NT2/D1 (cell line): Measurements from ENCODE around the gene QSOX2.
A peak's percentile ranks its signal among the peaks of the same experiment; 100 is the strongest.

Source experiments
- DNase-seq: peaks from one replicate; pipeline ENCODE4 v3.0.0-alpha.2; 2011; ENCODE audit warnings: low read depth, low spot score
- H3K27me3 ChIP-seq: 2 replicates; pipeline ENCODE4 v1.6.0; 2011; ENCODE audit warnings: mild to moderate bottlenecking; ENCODE audit not compliant: insufficient read length, insufficient read depth
- H3K36me3 ChIP-seq: 2 replicates; pipeline ENCODE4 v1.6.1; 2011; ENCODE audit warnings: mild to moderate bottlenecking, low read length, mixed read lengths; ENCODE audit not compliant: insufficient read depth, insufficient read length
- H3K4me1 ChIP-seq: 2 replicates; pipeline ENCODE4 v1.5.1; 2011; ENCODE audit not compliant: insufficient read depth, insufficient read length
- H3K4me3 ChIP-seq: 2 replicates; pipeline ENCODE4 v1.5.1; 2011; ENCODE audit warnings: low read depth; ENCODE audit not compliant: insufficient read length
- H3K9ac ChIP-seq: 2 replicates; pipeline ENCODE4 v1.6.0; 2011; ENCODE audit warnings: low read depth; ENCODE audit not compliant: insufficient read length
- H3K9me3 ChIP-seq: 2 replicates; pipeline ENCODE4 v1.5.1; 2011; ENCODE audit warnings: mild to moderate bottlenecking, low read length; ENCODE audit not compliant: insufficient read depth
- SUZ12 ChIP-seq: IDR thresholded peaks from 2 replicates; pipeline ENCODE4 v1.6.1; 2011; ENCODE audit not compliant: insufficient read length, insufficient read depth; ENCODE audit errors: extremely low read depth
- YY1 ChIP-seq: IDR thresholded peaks from 2 replicates; pipeline ENCODE4 v1.6.1; 2011; ENCODE audit not compliant: insufficient read length, insufficient read depth
- ZNF274 ChIP-seq: IDR thresholded peaks from 2 replicates; pipeline ENCODE4 v1.6.1; 2011; ENCODE audit warnings: mild to moderate bottlenecking, low read depth, low read length

QSOX2 gene

DNA sequence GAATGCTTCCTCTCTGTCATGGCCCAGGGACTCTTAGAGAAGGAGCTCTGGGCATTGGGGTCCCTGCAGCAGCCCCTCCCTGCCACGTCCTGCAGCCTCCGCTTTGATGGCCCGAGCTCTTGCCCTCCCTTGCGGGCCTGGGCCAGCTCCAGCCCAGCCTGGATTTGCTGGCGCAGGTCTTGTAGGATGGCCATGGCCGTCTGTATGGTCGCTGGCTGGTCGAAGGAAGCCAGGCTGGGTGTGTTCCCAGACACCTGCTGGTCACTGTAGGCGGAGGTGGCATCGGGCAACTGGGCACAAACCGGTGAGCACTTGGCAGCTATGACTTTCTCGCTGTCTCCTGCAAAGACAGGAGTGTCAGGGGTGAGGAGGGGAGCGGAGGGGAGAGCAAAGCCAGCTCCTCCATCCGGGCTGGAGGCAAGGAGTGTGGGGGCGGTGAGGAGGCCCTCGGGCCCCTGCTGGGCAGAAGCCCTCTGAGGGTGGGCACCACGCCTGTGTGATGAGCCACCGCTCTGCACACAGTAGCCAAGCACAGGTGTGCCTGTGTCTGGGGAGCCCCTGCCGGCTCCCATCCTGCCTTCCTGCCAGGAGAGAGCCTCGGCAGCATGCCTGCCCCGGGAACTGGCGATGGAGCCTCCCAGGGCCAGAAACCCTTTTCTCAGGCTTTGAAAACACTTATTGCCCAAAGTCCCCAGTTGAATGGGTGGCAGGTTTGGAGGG, 45.9 kb upstream of the QSOX2 start:
- TF ChIP-seq ZNF274 (no peak), SUZ12 (no peak), YY1 (no peak)
- H3K36me3 ChIP-seq, result no peaks in the 10 kb centered on the region
- no peak overlapping the region for H3K4me3 ChIP-seq
- no peak overlapping the region for H3K9ac ChIP-seq
- no peak for DNase-seq
- H3K9me3 ChIP-seq, result peaks cover 10% of the 10 kb centered on the region; the same call in 1 of the 2 replicates
- H3K27me3 ChIP-seq, result no peaks in the 10 kb centered on the region
- peaks cover 4% of the 10 kb centered on the region for H3K4me1 ChIP-seq

DNA sequence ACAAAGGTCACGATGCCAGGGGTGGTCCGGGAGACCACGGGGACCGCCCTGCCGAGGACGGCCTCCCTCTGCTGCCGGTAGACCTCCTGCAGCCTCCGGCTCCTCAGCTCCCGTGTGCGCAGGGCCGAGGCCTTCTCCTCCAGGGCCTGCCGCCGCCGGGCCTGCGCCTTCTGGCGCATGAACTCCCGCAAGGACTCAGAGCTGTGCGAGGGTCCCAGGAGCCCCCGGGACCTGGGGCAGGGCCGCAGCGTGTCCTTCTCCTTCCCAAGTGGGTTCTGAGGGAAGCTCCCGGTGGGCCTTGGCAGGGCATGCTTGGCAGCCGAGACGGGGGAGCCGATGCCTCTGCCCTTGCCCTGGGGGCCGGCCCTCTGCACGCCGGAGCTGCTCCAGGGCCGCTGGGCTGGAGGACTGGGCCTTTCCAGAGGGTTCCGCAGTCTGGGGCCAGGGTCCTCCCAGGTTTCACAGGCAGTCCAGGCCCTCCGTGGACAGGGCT, 44.9 kb upstream of the QSOX2 start:
- Histone ChIP-seq H3K9ac (peak overlapping the region; percentile 37), H3K9me3 (peaks cover 10% of the 10 kb centered on the region; the same call in 1 of the 2 replicates), H3K4me3 (no peak overlapping the region), H3K27me3 (no peaks in the 10 kb centered on the region), H3K36me3 (no peaks in the 10 kb centered on the region), H3K4me1 (peaks cover 4% of the 10 kb centered on the region)
- TF ChIP-seq SUZ12, result no peak
- TF ChIP-seq YY1, result no peak
- no peak for TF ChIP-seq ZNF274
- DNase-seq, result no peak

GRCh38 chr9:136289651-136290507, 44.3 kb upstream of the QSOX2 start:
- peaks cover 4% of the 10 kb centered on the region for H3K4me1 ChIP-seq
- TF ChIP-seq YY1 (no peak), SUZ12 (no peak), ZNF274 (no peak)
- peak overlapping the region; percentile 37 for H3K9ac ChIP-seq
- no peak overlapping the region for H3K4me3 ChIP-seq
- H3K27me3 ChIP-seq, result no peaks in the 10 kb centered on the region
- H3K36me3 ChIP-seq, result no peaks in the 10 kb centered on the region
- H3K9me3 ChIP-seq, result peaks cover 10% of the 10 kb centered on the region; the same call in 1 of the 2 replicates
- DNase-seq, result no peak

DNA sequence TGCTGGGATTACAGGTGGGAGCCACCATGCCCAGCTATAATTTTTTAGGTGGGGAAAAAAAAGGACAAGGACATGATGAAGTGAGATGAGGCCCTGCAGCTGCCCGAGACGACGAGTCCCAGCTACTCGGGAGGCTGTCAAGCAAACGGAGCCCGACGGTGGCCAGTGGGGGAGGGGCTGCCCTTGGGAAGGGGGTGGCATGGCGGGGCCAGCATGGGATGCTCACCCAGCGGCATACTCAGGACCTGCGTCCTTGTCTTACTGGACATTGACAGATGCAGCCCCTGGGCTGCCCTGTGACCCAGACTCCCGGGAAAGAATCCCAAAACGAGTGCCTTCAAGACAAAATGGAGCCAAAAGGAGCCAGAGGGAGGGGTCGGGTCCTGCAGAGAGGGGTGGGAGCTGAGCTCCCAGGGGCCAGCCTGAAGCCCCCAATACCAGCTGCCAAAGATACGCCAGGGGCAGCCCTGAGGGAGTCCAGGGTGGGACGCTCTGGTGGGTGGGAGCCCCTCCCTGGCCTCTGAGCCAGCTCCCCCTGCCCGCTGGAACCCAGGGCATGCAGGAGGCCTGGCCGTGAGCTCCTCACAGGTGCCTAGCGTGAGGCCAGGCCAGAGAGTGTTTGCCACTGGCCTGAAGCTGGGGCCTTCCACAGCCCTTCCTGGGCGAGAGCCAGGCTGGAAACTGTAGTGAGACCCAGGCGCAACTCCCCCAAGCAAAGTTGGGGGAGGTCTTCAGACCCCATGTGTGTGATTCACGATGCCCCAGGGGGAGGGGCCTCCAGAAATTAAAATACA, 42.5 kb upstream of the QSOX2 start:
- H3K9me3 ChIP-seq, result 0 out of 2 replicates have a peak, but pooled peaks cover 2% of the 10 kb centered on the region
- peak overlapping the region; percentile 38 for H3K9ac ChIP-seq
- H3K4me1 ChIP-seq, result peaks cover 14% of the 10 kb centered on the region
- TF ChIP-seq ZNF274 (no peak), SUZ12 (no peak), YY1 (no peak)
- no peaks in the 10 kb centered on the region for H3K36me3 ChIP-seq
- H3K4me3 ChIP-seq, result no peak overlapping the region
- no peaks in the 10 kb centered on the region for H3K27me3 ChIP-seq
- DNase-seq, result no peak

- Histone ChIP-seq H3K9ac (no peak overlapping the region), H3K4me3 (no peak overlapping the region), H3K9me3 (no peaks in the 10 kb centered on the region), H3K4me1 (peaks cover 19% of the 10 kb centered on the region), H3K27me3 (no peaks in the 10 kb centered on the region), H3K36me3 (no peaks in the 10 kb centered on the region)
- no peak for TF ChIP-seq SUZ12
- no peak for TF ChIP-seq ZNF274
- no peak for TF ChIP-seq YY1
- DNase-seq, result no peak
These were observed 41.4 kb upstream of the QSOX2 start for GRCh38 chr9:136286987-136287379.

- Histone ChIP-seq H3K4me3 (no peak overlapping the region), H3K27me3 (no peaks in the 10 kb centered on the region), H3K36me3 (no peaks in the 10 kb centered on the region), H3K4me1 (peaks cover 21% of the 10 kb centered on the region), H3K9ac (no peak overlapping the region), H3K9me3 (no peaks in the 10 kb centered on the region)
- TF ChIP-seq SUZ12 (no peak), YY1 (no peak), ZNF274 (no peak)
- DNase-seq, result no peak
These were observed 40.9 kb upstream of the QSOX2 start for GRCh38 chr9:136286359-136286986.
